T-helper 22 cell (primary cell): ENCODE measurements around the gene GSC2.

ENCODE experiments used
- DNase-seq: peaks from one replicate; pipeline ENCODE4 v3.0.0-alpha.2; 2020; ENCODE audit warnings: low read depth

GSC2 gene

GRCh38 chr22:19133561-19133960 is 16.5 kb downstream of the GSC2 start:
- no peak for DNase-seq

GRCh38 chr22:19132693-19133400 is 17.2 kb downstream of the GSC2 start:
- no peak for DNase-seq

- DNase-seq = no peak
Observed at GRCh38 chr22:19132153-19132552, 17.9 kb downstream of the GSC2 start.

GRCh38 chr22:19131685-19132015 is 18.4 kb downstream of the GSC2 start:
- DNase-seq = no peak

- no peak for DNase-seq
Observed at GRCh38 chr22:19130959-19131684, 19.0 kb downstream of the GSC2 start, which contains the start of gene TSSK2. Gene TSSK2, plus strand, starts transcription at chr22:19131308. Its CDS starts 92 bp downstream, at chr22:19131400.

GRCh38 chr22:19129871-19130270 is 20.2 kb downstream of the GSC2 start:
- DNase-seq = no peak

GRCh38 chr22:19128946-19129727 is 21.0 kb downstream of the GSC2 start:
- no peak for DNase-seq

GRCh38 chr22:19128009-19128401 is 22.1 kb downstream of the GSC2 start:
- no peak for DNase-seq

- no peak for DNase-seq
Observed at GRCh38 chr22:19127329-19128008, 22.6 kb downstream of the GSC2 start.

- DNase-seq = no peak
Observed at GRCh38 chr22:19126309-19127273, 23.5 kb downstream of the GSC2 start.

GRCh38 chr22:19125474-19126308 is 24.4 kb downstream of the GSC2 start:
- no peak for DNase-seq

- no peak for DNase-seq
Observed at GRCh38 chr22:19125011-19125410, 25.1 kb downstream of the GSC2 start.

GRCh38 chr22:19124377-19124776 is 25.7 kb downstream of the GSC2 start:
- DNase-seq = no peak

- no peak for DNase-seq
Observed at GRCh38 chr22:19123936-19124335, 26.2 kb downstream of the GSC2 start.

GRCh38 chr22:19122752-19123492 is 27.2 kb downstream of the GSC2 start:
- DNase-seq = no peak

GRCh38 chr22:19122143-19122751 is 27.8 kb downstream of the GSC2 start, which contains the start of gene DGCR2:
Gene DGCR2, minus strand, starts transcription at chr22:19122412. Its CDS starts 206 bp downstream, at chr22:19122206.
- DNase-seq = peak; percentile 91

- DNase-seq = peak; percentile 38
Observed at GRCh38 chr22:19121631-19122142, 28.4 kb downstream of the GSC2 start.

GRCh38 chr22:19120829-19121630 is 29.1 kb downstream of the GSC2 start:
- no peak for DNase-seq
